Activated naive CD4-positive, alpha-beta T cell treated with Interleukin-2 at 50 U/mL for 16 hours (primary cell): Measurements from ENCODE around the gene TSPAN11.
"Not testable (repeated sequence)": the region's sequence is repeated elsewhere in the genome, so short reads cannot be mapped to it uniquely, and the experiment has no call there.

Experiments
- DNase-seq: peaks from one replicate; pipeline ENCODE4 v3.0.0-alpha.2; 2020

TSPAN11 gene

GRCh38 chr12:31021809-31022494 is 95.4 kb downstream of the TSPAN11 start:
- DNase-seq, result no peak

GRCh38 chr12:31023271-31023724 is 96.8 kb downstream of the TSPAN11 start:
- no peak for DNase-seq

DNA sequence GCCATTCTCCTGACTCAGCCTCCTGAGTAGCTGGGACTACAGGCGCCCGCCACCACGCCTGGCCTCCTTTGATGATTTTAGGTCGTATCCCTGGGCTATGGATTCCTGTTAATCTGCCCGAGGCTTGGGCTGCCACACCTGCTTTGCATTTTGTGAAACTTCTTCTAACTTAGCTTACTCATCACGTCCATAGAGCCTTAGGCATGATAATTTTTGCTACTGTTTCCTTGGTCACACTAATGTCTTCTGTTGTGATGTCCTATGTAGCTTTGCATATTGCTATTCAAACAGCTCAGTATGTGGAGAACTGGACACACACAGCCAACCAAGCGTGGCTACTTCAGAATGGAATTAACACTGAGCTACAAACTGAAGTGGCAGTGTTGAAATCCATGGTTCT is 99.7 kb downstream of the TSPAN11 start:
- DNase-seq, result no peak

DNA sequence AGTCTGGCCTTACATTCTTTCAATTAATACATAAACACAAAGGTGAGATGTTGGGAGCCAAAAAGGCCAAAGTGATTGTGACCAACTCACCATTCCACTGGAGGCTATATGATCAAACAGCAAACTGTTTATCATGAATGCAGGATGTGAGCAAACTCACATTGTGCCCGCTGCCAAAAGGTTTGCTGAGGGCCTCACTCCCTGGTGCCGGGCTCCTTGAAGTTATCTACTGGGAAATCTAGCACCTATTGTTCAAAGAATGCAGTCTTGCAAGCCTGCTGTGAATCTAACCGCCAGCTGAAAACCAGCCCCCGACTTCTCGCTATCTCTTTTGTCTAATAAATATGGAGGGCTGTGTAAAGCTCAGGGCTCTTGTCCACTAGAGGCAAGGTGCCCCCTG is 100.5 kb downstream of the TSPAN11 start:
- not testable (repeated sequence) for DNase-seq

- no peak for DNase-seq
Measured at GRCh38 chr12:31029468-31029867, 102.9 kb downstream of the TSPAN11 start.

DNA sequence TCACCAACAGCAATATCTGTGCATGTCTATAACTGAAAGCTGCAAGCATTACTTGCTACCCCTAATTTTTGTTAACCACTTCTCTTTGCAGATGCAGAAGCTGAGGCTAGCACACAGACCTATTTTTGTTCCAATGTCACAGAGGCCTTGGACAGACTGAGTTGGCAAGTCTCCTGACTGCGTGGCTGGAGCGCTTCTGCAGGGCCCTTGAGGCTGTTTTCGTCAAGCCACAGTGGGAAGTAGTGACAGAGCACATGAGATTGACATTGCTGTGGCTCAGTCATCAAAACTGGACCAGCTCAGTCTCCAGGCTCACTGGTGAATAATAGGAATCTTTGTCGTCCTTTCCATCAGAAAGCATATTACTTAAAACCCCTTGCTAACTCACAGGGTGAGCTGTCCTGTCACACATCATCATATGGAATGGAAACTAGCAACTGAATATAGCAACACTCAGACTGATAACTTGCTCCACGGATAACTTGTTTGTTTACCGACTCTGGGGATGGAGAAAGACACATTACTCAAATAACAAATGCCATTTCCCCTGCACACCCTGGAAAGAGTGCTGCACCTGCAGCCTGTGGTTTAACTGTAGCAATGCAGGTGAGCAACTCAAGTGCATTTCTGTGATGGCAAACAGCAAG is 103.5 kb downstream of the TSPAN11 start:
- no peak for DNase-seq

DNA sequence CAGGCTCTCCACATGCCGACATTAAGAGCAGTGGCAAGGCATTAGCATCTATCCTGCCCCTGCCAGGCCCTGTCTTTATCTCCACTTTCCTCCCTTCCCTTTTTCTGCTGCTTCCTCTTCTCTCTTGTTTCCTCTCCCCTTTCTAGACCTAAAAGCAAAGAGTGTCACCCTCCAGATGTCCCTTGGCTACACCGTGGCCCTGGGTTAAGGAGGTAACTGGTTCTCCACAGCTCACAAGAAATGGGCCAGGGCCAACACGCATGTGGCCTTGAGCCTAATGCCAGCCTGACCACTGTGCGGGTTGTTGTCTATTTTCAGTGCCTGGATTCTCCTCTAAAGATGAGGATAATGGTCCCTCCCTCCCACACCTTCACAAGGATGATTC is 105.4 kb downstream of the TSPAN11 start:
- no peak for DNase-seq

DNA sequence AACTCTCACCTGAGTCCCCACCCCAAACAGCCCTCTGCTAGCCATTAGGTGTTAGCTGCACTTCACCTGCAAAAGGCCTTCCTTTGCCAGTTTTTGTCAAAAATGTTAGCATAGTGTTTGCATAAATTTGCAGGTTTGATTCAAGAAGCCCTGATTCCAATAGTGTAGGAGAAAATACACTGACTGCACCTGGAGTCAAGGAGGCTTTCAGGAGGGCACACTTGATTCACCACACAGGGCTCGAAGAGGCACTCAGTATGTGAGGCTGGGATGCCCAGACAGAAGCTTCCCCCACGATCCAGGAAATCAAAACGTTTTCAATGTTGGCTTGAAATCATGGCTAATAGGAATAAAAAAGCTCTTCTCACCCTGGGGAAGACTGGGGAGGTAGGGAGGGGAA is 106.6 kb downstream of the TSPAN11 start:
- no peak for DNase-seq

GRCh38 chr12:31033681-31034080 is 107.1 kb downstream of the TSPAN11 start:
- DNase-seq, result no peak

GRCh38 chr12:31034372-31034771 is 107.8 kb downstream of the TSPAN11 start:
- no peak for DNase-seq

GRCh38 chr12:31035226-31035625 is 108.7 kb downstream of the TSPAN11 start:
- DNase-seq, result no peak

DNA sequence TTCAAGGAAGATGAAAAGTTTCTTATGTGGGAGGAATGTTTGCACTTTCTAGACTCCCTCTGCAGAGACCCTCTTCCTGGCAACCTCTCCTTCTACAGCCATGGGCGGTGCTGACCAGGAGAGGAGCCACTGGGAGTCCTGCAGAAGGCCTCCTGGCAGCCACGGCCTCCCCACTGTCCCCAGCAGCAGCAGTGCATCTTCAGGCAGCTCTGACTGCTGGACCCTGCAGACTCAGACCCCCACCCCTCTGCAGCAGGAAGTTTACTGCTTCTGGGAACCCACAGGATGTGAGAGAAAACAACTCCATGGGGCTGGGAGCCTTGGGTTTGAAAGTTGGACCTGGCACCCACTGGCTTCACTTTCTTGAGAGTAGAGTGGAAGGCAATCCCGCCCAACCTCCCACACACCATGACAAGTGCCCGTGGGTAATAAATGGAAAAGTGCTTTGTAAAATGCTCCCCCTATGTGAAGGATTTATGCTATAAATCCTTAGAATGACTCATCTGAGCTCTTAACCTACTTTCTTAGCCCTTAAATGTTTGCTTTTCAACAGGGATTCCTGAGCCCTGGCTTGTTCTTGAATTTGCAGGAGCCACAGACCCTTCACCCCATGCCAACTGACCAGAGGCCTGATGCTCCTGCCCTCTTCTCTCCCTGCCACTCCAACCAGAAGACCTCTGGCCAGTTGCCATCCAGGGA is 109.6 kb downstream of the TSPAN11 start:
- DNase-seq, result no peak

DNA sequence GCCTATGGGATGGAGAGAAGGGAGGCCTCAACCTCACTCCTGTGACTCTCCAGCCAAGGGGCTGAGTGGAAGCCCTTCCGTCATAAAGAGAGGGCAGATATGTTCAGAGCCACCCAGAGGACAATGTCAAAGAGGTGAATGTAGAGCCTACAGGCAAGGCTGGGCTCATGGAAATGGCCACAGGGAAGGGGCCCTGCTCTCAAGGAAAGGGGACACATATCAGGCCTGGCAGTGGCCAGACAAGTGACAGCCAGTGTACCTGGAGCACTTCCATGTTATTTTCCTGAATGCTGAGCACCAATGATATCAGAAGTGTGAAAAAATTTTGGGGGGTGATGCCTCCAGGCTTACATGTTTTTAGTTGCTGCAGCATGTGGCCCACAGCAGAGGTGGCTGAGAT is 110.5 kb downstream of the TSPAN11 start:
- no peak for DNase-seq

- no peak for DNase-seq
Measured at GRCh38 chr12:31037931-31038330, 111.4 kb downstream of the TSPAN11 start.

DNA sequence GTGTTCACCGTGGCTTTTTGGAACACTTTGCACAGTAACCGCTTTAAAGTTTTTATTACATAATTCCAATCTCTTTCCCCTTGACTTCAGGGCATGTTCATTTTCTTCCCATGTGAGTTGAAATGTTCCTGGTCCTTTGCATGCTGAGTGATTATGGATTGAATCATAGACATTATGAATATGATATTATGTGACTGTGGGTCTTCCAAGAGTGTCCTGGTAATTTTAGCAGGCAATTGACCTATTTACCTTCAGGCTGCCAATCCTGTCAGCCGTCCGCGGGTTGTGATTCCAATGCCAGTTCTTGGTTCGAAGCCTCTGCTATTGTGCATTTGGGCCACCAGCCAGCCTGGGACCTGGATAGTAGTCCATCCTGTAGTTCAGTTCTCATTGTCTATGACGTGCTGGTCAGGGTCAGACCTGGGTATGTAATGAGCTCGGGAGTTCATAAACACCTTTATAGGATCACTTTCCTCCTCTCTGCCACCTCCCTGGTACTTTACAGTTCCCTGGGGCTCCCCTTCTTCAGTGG is 114.6 kb downstream of the TSPAN11 start:
- no peak for DNase-seq
